GM12874 (cell line): Measurements from ENCODE around the gene PMEPA1.

Source experiments
- CTCF ChIP-seq: IDR thresholded peaks from 2 replicates; pipeline ENCODE4 v1.5.1; 2011; ENCODE audit warnings: low read depth, mild to moderate bottlenecking, control low read depth, low read length, moderate library complexity; ENCODE audit not compliant: insufficient read depth

Gene PMEPA1

GRCh38 chr20:57710841-57711240 is 1.0 kb upstream of the PMEPA1 start:
- TF ChIP-seq CTCF, result no peak

GRCh38 chr20:57708694-57709673 is 831 bp downstream of the PMEPA1 start:
- no peak for TF ChIP-seq CTCF

- no peak for TF ChIP-seq CTCF
These were observed 1.7 kb downstream of the PMEPA1 start for GRCh38 chr20:57707849-57708693.

GRCh38 chr20:57707320-57707719 is 2.5 kb downstream of the PMEPA1 start:
- no peak for TF ChIP-seq CTCF

- TF ChIP-seq CTCF, result no peak
These were observed 4.5 kb downstream of the PMEPA1 start for GRCh38 chr20:57705127-57705899.

- TF ChIP-seq CTCF, result no peak
These were observed 5.6 kb downstream of the PMEPA1 start for GRCh38 chr20:57704245-57704644.
